Esophagus muscularis mucosa (tissue), 2 donors: ENCODE data around the gene ZNF804B.

Experiments
- EP300 ChIP-seq: sonication (generic); formaldehyde crosslinking; IDR thresholded peaks from one replicate; pipeline ENCODE4 v1.6.1; 2017; ENCODE audit warnings: antibody characterized with exemption
- POLR2A ChIP-seq: fragments of 450-650 bp; IDR thresholded peaks from one replicate; pipeline ENCODE4 v1.6.1; 2017; ENCODE audit warnings: antibody characterized with exemption, moderate library complexity, mild to moderate bottlenecking, low read depth

GRCh38 chr7:88835147-88835728 is 75.7 kb downstream of the ZNF804B start:
- TF ChIP-seq EP300 = no peak
- no peak for TF ChIP-seq POLR2A
